GM12878 (cell line): Measurements from ENCODE around the gene KDM6B. TPM values are rescaled to one million over a fixed set of nuclear protein-coding genes. Genes with fewer than 3 reads are reported as not detected.

Source experiments
- ATAC-seq: fragments of 200-7000 bp; cut with Tn5 transposase; 3 replicates; pipeline ENCODE4 v1.9.1; 2020; ENCODE audit warnings: mild to moderate bottlenecking, moderate library complexity
- BruUV-seq: library from RNA; stranded (reverse); fragments of 400-500 nt; replicated peaks from 2 replicates; lab custom pipeline; 2021; lab: Mats Ljungman, UMichigan
- CTCF ChIA-PET: fragments of 300-600 bp; sonication (Branson Sonifier 250); formaldehyde crosslinking; extraction: SDS; loops from one replicate; lab custom pipeline; 2021; ENCODE audit warnings: inconsistent platforms; lab: Yijun Ruan, JAX
- POLR2A ChIA-PET: fragments of 350-600 bp; formaldehyde crosslinking; extraction: SDS; loops from one replicate; lab custom pipeline; 2021; ENCODE audit warnings: inconsistent platforms; lab: Charles Lee
- RAD21 ChIA-PET: fragments of 300-600 bp; sonication (Branson Sonifier 250); formaldehyde crosslinking; loops from one replicate; lab custom pipeline; 2023; ENCODE audit warnings: antibody characterized with exemption; ENCODE audit not compliant: unreplicated experiment; lab: Charles Lee
- SMC1A ChIA-PET: fragments of 300-600 bp; sonication (Branson Sonifier 250); formaldehyde crosslinking; loops from one replicate; lab custom pipeline; 2023; ENCODE audit not compliant: unreplicated experiment, uncharacterized antibody; lab: Charles Lee
- DNase-seq: peaks from one replicate; pipeline ENCODE4 v3.0.0-alpha.2; 2011; ENCODE audit warnings: low read depth, low spot score
- FAIRE-seq: peaks from 3 replicates; lab custom pipeline; 2011; peaks lifted over from hg19 to GRCh38; lab: Jason Lieb, UNC
- H2AFZ ChIP-seq: 2 replicates; pipeline ENCODE4 v1.6.0; 2011; ENCODE audit warnings: low read depth, low read length, control low read depth; ENCODE audit not compliant: control insufficient read depth
- H3K27ac ChIP-seq: 2 replicates; pipeline ENCODE4 v1.5.1; 2011; ENCODE audit warnings: control low read depth; ENCODE audit not compliant: control insufficient read depth, insufficient read depth
- H3K27me3 ChIP-seq, 2 experiments: replicated peaks in 1 of 2; 2 replicates each; pipeline versions ENCODE4 v1.6.0 to v1.6.1; 2011; ENCODE audit warnings: low read length in 1 of 2; ENCODE audit not compliant: control insufficient read depth in 2 of 2, insufficient read depth in 2 of 2
- H3K36me3 ChIP-seq, 2 experiments: 2 replicates each; pipeline ENCODE4 v1.5.1; 2011; ENCODE audit warnings: low read length in 1 of 2; ENCODE audit not compliant: control insufficient read depth in 2 of 2, insufficient read depth in 2 of 2
- H3K4me1 ChIP-seq: 2 replicates; pipeline ENCODE4 v1.6.1; 2011; ENCODE audit warnings: mild to moderate bottlenecking, low read length, moderate library complexity, mixed read lengths; ENCODE audit not compliant: control insufficient read depth, insufficient read depth
- H3K4me2 ChIP-seq: 2 replicates; pipeline ENCODE4 v1.6.0; 2011; ENCODE audit warnings: control low read depth; ENCODE audit not compliant: control insufficient read depth, insufficient read depth
- H3K4me3 ChIP-seq: fragments of 200-600 bp; sonication (generic); 2 replicates; pipeline ENCODE4 v1.5.1; 2016
- H3K79me2 ChIP-seq: 2 replicates; pipeline ENCODE4 v1.6.0; 2011; ENCODE audit warnings: low read length; ENCODE audit not compliant: control insufficient read depth, insufficient read depth
- H3K9ac ChIP-seq: 2 replicates; pipeline ENCODE4 v1.8.0; 2011; ENCODE audit warnings: low read length, control low read depth, mixed read lengths; ENCODE audit not compliant: control insufficient read depth, insufficient read depth
- H3K9me3 ChIP-seq: replicated peaks from 3 replicates; pipeline ENCODE4 v1.5.1; 2011; ENCODE audit warnings: mild to moderate bottlenecking, low read length; ENCODE audit not compliant: control insufficient read depth, insufficient read depth
- H4K20me1 ChIP-seq: 2 replicates; pipeline ENCODE4 v1.6.0; 2011; ENCODE audit not compliant: control insufficient read depth, insufficient read depth
- BCL11A ChIP-seq: IDR thresholded peaks from 2 replicates; pipeline ENCODE4 v1.6.1; 2011; ENCODE audit warnings: low read depth, low read length
- ETV6 ChIP-seq, 2 experiments: fragments of 450-650 bp in 1 of 2; IDR thresholded peaks in 1 of 2; conservative IDR thresholded peaks in 1 of 2; 2 replicates each; pipeline ENCODE4 v1.6.1; 2014; ENCODE audit warnings: antibody characterized with exemption in 1 of 2, borderline replicate concordance in 1 of 2, low read depth in 1 of 2, mild to moderate bottlenecking in 1 of 2, moderate library complexity in 1 of 2
- HCFC1 ChIP-seq: fragments of 150-350 bp; IDR thresholded peaks from 2 replicates; pipeline ENCODE4 v1.6.1; 2014; ENCODE audit warnings: low read length
- NFXL1 ChIP-seq: fragments of 450-650 bp; IDR thresholded peaks from 2 replicates; pipeline ENCODE4 v1.6.1; 2017; ENCODE audit warnings: antibody characterized with exemption, mild to moderate bottlenecking, borderline replicate concordance
- SIN3A ChIP-seq: IDR thresholded peaks from 2 replicates; pipeline ENCODE4 v1.6.1; 2012; ENCODE audit warnings: low read depth, low read length, improper control_type of control experiment
- SMC3 ChIP-seq: IDR thresholded peaks from 2 replicates; pipeline ENCODE4 v1.6.1; 2011; ENCODE audit warnings: low read length, improper control_type of control experiment, borderline replicate concordance
- SPI1 ChIP-seq: IDR thresholded peaks from 2 replicates; pipeline ENCODE4 v1.6.1; 2011; ENCODE audit warnings: low read depth, mild to moderate bottlenecking, low read length, moderate library complexity, borderline replicate concordance; ENCODE audit not compliant: insufficient read depth
- WGBS: methylation state at CpG from one replicate; pipeline ENCODE4 v1.1.6; 2016; ENCODE audit warnings: low lambda C conversion rate; ENCODE audit not compliant: insufficient replicate concordance, insufficient coverage; ENCODE audit errors: missing lambda C conversion rate; 5-methylcytosine and 5-hydroxymethylcytosine counted together
- in situ Hi-C: fragments of 300-500 bp; cut with MboI; formaldehyde crosslinking; loops from 9 replicates; pipeline ENCODE4 v1.14.3; 2018; ENCODE audit warnings: mixed read lengths
- intact Hi-C: fragments of 100-400 bp; cut with micrococcal nuclease; formaldehyde crosslinking; loops from one replicate; pipeline ENCODE4 v1.14.2; 2022; ENCODE audit not compliant: unreplicated experiment
- polyA plus RNA-seq, 11 experiments: library from polyadenylated mRNA; depleted of rRNA in 4 of 11; unstranded in 6 of 11; stranded (reverse) in 5 of 11; fragments of >200 nt; fragmentation: Nextera tagmentation in 4 of 11; fragmentation: Illumina TruSeq in 1 of 11; extraction: Ambion mirVana in 4 of 11; extraction: Trizol in 1 of 11; gene quantifications; 1 replicate in 1 of 11; 2 replicates in 10 of 11; pipeline versions ENCODE4 v1.2.1 to v1.2.3, GENCODE V29; 2011 to 2016; ENCODE audit warnings: inconsistent platforms in 2 of 11, missing spikeins in 2 of 11, low read depth in 1 of 11
- total RNA-seq, 4 experiments: library from RNA; depleted of rRNA in 3 of 4; stranded (reverse); fragments of >200 nt in 3 of 4; fragmentation: Illumina TruSeq in 1 of 4; extraction: Trizol in 1 of 4; gene quantifications; 2 replicates each; pipeline versions ENCODE4 v1.2.1 to v1.2.3, GENCODE V29; 2013 to 2021
- TF ChIP-seq, protein P1 (sequence below): IDR thresholded peaks from 2 replicates; pipeline ENCODE4 v1.6.1; 2011; ENCODE audit warnings: low read depth, mild to moderate bottlenecking, low read length, moderate library complexity, borderline replicate concordance; ENCODE audit errors: extremely low read depth
- TF ChIP-seq, protein P2 (sequence below): fragments of 450-650 bp; IDR thresholded peaks from 2 replicates; pipeline ENCODE4 v1.6.1; 2014; ENCODE audit warnings: mild to moderate bottlenecking
- TF ChIP-seq, protein P3 (sequence below): fragments of 450-650 bp; formaldehyde crosslinking; IDR thresholded peaks from 2 replicates; pipeline ENCODE4 v1.4.0; 2022; ENCODE audit warnings: mild to moderate bottlenecking, moderate library complexity

KDM6B gene
- total and polyA plus RNA-seq, 10 of the 15 experiments (the other 5 are each of a cell fraction or from before 2014, with no cell fraction given), result 0.05 to 33.5 (median 2.3) TPM

DNA sequence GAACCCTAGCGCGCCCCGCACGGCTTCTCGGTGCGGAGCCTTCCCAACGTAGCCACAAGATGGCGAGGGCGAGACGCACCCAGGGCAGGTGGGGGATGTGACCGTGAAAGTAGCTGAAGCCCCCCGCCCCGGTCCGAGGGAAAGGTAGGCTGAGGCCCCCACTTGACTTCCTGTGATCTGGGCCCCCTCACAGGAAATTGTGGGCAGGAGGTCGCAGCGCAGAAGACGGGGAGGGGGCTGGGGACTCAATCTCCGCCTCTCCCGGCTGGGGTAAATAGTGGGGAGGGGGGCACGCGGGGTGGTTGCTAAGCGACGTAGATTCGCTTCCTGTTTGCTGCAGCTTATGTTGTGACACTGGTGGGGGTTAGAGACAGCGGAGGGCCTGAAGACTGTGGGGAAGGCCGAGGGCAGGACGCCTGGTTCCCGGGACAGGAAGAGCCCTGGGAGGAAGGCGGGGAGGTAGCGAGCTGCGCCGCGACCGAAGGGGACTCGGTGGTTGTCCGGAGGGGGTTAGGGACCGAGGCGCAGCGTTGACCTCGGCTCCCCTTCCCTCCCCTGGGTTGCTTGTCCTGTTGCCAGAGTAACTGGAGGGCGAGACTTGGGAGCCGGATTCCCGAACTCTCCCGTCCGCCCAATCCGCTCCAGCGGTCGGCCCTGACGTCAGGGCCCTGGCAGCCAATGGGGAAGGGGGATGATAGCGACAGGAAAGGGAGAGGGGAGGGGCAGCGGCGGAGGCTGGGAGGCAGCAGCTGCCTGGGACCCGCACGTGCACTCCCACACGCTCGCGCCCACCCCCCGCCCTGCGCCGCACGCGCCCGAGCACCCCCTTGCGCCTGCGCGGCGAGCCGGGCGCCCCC lies 1.2 kb downstream of the KDM6B start (continued):
- peak; percentile 21; the same call in 1 of the 2 replicates for TF ChIP-seq SPI1

DNA sequence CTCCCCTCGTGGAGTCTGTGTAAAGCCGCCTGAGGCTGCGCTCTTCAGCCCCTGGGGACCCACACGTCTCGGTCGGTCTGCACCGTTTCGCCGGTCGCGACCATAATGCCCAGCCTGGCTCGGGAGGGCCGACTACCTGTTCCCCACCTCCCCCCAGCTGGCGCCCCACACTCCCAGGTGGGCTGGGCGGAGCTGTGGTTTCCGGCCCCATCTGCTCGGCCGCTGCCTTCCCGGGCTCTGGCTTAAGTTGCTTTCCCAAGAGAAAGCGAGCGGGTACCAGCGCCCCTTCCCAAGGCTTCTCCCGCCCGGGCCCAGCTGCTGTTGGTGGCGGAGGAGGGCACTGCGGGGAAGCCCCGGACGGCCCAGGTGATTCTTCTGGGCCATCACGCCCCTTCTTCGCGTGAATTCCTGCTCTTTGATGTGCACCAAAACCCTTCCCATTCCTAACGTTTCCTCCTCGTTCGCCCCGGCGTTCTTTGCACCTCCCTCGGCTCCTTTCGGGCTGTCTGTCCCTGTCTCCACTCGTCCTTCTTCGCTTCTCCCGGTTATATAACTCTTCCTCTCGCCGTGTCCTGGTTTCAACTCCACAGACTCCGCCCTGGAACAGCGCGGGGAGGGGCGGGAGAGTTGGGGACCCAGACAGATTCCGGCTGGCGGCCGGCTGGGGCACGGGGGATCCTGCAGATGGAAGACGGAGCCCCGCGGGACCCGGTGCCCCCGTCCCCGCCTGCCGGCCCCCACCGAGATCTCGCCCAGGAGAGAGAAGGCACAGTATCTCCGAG lies 2.0 kb downstream of the KDM6B start:
- H3K27me3 ChIP-seq, result peaks cover 0 to 1% of the 10 kb centered on the region in 2 experiments; a peak in 1 of 4 replicates
- peaks cover 0 to 5% of the 10 kb centered on the region in 2 experiments; a peak in 1 of 4 replicates for H3K36me3 ChIP-seq
- H3K4me1 ChIP-seq, result peaks cover 26% of the 10 kb centered on the region
- peaks cover 36% of the 10 kb centered on the region for H3K79me2 ChIP-seq
- H2AFZ ChIP-seq, result peak overlapping the region; percentile 56
- peak overlapping the region; percentile 76 for H3K27ac ChIP-seq
- CTCF ChIA-PET, result interaction anchor here (0.9 to 5.9 kb wide), 12 partner anchors 10 to 224 kb away, joined by 3 to 57 read pairs (median 6); partner anchors contain the start of genes CYB5D1, NAA38, TP53 and TRAPPC1
- BruUV-seq, result no TSS peak
- H3K4me2 ChIP-seq, result peak overlapping the region; percentile 98
- WGBS, result 1% methylated on average over 57 of the region's 61 CpGs
- H4K20me1 ChIP-seq, result no peaks in the 10 kb centered on the region; the same call in 1 of the 2 replicates
- in situ Hi-C loops (no loop called here), intact Hi-C loops (loop anchor here (1.0 kb wide), 2 partner anchors 8 to 15 kb away; no protein-coding TSS in a partner anchor)
- SMC1A ChIA-PET, result interaction anchor here (1.2 to 3.3 kb wide), 7 partner anchors 9 to 96 kb away, joined by 4 to 22 read pairs (median 7); partner anchors contain the start of genes CNTROB, NAA38 and TRAPPC1
- no peaks in the 10 kb centered on the region for H3K9me3 ChIP-seq
- POLR2A ChIA-PET, result interaction anchor here (0.7 to 4.9 kb wide), 7 partner anchors 8 to 459 kb away, joined by 4 to 49 read pairs (median 8); partner anchors contain the start of genes CYB5D1, NAA38 and SLC25A35
- H3K9ac ChIP-seq, result peak overlapping the region; percentile 81
- ATAC-seq, result peak; percentile 49
- FAIRE-seq, result no peak
- H3K4me3 ChIP-seq, result peak overlapping the region; percentile 100
- DNase-seq, result no peak
- RAD21 ChIA-PET, result interaction anchor here (1.0 to 5.4 kb wide), 6 partner anchors 8 to 92 kb away, joined by 3 to 44 read pairs (median 16); partner anchors contain the start of genes CYB5D1, NAA38 and TMEM88
- TF ChIP-seq SMC3, result no peak
- no peak; the same call in 1 of the 2 replicates for TF ChIP-seq SIN3A
- TF ChIP-seq, protein P1, sequence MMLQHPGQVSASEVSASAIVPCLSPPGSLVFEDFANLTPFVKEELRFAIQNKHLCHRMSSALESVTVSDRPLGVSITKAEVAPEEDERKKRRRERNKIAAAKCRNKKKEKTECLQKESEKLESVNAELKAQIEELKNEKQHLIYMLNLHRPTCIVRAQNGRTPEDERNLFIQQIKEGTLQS, result no peak
- TF ChIP-seq NFXL1, result no peak
- TF ChIP-seq HCFC1, result no peak
- TF ChIP-seq, protein P2, sequence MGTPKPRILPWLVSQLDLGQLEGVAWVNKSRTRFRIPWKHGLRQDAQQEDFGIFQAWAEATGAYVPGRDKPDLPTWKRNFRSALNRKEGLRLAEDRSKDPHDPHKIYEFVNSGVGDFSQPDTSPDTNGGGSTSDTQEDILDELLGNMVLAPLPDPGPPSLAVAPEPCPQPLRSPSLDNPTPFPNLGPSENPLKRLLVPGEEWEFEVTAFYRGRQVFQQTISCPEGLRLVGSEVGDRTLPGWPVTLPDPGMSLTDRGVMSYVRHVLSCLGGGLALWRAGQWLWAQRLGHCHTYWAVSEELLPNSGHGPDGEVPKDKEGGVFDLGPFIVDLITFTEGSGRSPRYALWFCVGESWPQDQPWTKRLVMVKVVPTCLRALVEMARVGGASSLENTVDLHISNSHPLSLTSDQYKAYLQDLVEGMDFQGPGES, result no peak
- TF ChIP-seq, protein P3, sequence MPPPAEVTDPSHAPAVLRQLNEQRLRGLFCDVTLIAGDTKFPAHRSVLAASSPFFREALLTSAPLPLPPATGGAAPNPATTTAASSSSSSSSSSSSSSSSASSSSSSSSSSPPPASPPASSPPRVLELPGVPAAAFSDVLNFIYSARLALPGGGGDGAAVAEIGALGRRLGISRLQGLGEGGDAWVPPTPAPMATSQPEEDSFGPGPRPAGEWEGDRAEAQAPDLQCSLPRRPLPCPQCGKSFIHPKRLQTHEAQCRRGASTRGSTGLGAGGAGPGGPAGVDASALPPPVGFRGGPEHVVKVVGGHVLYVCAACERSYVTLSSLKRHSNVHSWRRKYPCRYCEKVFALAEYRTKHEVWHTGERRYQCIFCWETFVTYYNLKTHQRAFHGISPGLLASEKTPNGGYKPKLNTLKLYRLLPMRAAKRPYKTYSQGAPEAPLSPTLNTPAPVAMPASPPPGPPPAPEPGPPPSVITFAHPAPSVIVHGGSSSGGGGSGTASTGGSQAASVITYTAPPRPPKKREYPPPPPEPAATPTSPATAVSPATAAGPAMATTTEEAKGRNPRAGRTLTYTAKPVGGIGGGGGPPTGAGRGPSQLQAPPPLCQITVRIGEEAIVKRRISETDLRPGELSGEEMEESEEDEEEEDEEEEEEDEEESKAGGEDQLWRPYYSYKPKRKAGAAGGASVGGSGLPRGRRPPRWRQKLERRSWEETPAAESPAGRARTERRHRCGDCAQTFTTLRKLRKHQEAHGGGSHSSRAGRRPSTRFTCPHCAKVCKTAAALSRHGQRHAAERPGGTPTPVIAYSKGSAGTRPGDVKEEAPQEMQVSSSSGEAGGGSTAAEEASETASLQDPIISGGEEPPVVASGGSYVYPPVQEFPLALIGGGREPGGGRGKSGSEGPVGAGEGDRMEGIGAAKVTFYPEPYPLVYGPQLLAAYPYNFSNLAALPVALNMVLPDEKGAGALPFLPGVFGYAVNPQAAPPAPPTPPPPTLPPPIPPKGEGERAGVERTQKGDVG (CRISPR knock-in tag), result no peak
- TF ChIP-seq ETV6 (conservative IDR thresholded peaks at IDR 0.05 in 1 of 2, IDR thresholded peaks at IDR 0.05 in 1 of 2; ENCODE audit: borderline replicate concordance in 1 of 2, low read depth in 1 of 2), result no peak
- TF ChIP-seq BCL11A, result no peak
